HG03575 (cell line): ENCODE measurements around the gene SLC51B.
"Not testable (repeated sequence)": the region's sequence is repeated elsewhere in the genome, so short reads cannot be mapped to it uniquely, and the experiment has no call there.

Experiments
- ATAC-seq: cut with Tn5 transposase; IDR thresholded peaks from one replicate; pipeline ENCODE4 v1.9.1; 2021; ENCODE audit not compliant: unreplicated experiment, insufficient number of reproducible peaks, low FRiP score; ENCODE audit errors: extremely low read depth

The SLC51B gene

GRCh38 chr15:65060641-65061397 lies 15.6 kb downstream of the SLC51B start:
- ATAC-seq = no peak

- ATAC-seq = no peak
These were observed 16.9 kb downstream of the SLC51B start for GRCh38 chr15:65062061-65062460.

- ATAC-seq = no peak
These were observed 17.5 kb downstream of the SLC51B start for GRCh38 chr15:65062726-65063125.

GRCh38 chr15:65066001-65066634 lies 20.9 kb downstream of the SLC51B start:
- no peak for ATAC-seq

GRCh38 chr15:65066635-65067316 lies 21.6 kb downstream of the SLC51B start:
- ATAC-seq = no peak

- ATAC-seq = no peak
These were observed 22.1 kb downstream of the SLC51B start for GRCh38 chr15:65067317-65067644.

GRCh38 chr15:65067645-65068402 lies 22.6 kb downstream of the SLC51B start, which contains the start of gene RASL12:
TSS of gene RASL12 (minus strand) at chr15:65067991. CDS start at chr15:65067835, 156 bp downstream.
- ATAC-seq = no peak

GRCh38 chr15:65068403-65068788 lies 23.2 kb downstream of the SLC51B start:
- no peak for ATAC-seq

- no peak for ATAC-seq
These were observed 24.0 kb downstream of the SLC51B start for GRCh38 chr15:65069179-65069578.

- no peak for ATAC-seq
These were observed 24.8 kb downstream of the SLC51B start for GRCh38 chr15:65069779-65070546.

GRCh38 chr15:65071381-65071811 lies 26.2 kb downstream of the SLC51B start:
- ATAC-seq = no peak

GRCh38 chr15:65072027-65072426 lies 26.8 kb downstream of the SLC51B start:
- ATAC-seq = no peak

GRCh38 chr15:65072617-65073016 lies 27.4 kb downstream of the SLC51B start:
- ATAC-seq = no peak

- ATAC-seq = not testable (repeated sequence)
These were observed 29.8 kb downstream of the SLC51B start for GRCh38 chr15:65074946-65075345.

- ATAC-seq = not testable (repeated sequence)
These were observed 30.6 kb downstream of the SLC51B start for GRCh38 chr15:65075607-65076395.

- no peak for ATAC-seq
These were observed 31.5 kb downstream of the SLC51B start, which contains the start of gene KBTBD13 for GRCh38 chr15:65076486-65077290. TSS of gene KBTBD13 (plus strand) at chr15:65076746. CDS start at chr15:65076816, 70 bp downstream.
